ENCODE measurements around the gene SP3. TPM values are rescaled to one million over a fixed set of nuclear protein-coding genes. Genes with fewer than 3 reads are reported as not detected.

The SP3 gene
- total and polyA plus RNA-seq, 9 of the 15 experiments (the other 6 are each of a cell fraction or from before 2014, with no cell fraction given), result 12.0 to 106 (median 74.9) TPM

GRCh38 chr2:173965372-173966025 is at the start of gene SP3 (continued):
- TF ChIP-seq NCOA4 (IDR thresholded peaks at IDR 0.05; ENCODE audit: partially characterized antibody), result no peak
- no peak for TF ChIP-seq SMARCC2 (IDR thresholded peaks at IDR 0.05; ENCODE audit: low read depth)
- no peak for TF ChIP-seq ZNF12 (CRISPR knock-in tag; IDR thresholded peaks at IDR 0.05)
- TF ChIP-seq U2AF1 (optimal IDR thresholded peaks at IDR 0.05; ENCODE audit: low read depth, low read length), result peak; percentile 15
- no peak for TF ChIP-seq CEBPG (CRISPR knock-in tag; IDR thresholded peaks at IDR 0.05)
- no peak for TF ChIP-seq CEBPG (tag; conservative IDR thresholded peaks at IDR 0.05 in 1 of 2, IDR thresholded peaks at IDR 0.05 in 1 of 2)
- TF ChIP-seq EZH2 (IDR thresholded peaks at IDR 0.05; ENCODE audit: borderline replicate concordance, low read depth, low read length), result no peak
- peak; percentile 72 for TF ChIP-seq TBP (optimal IDR thresholded peaks at IDR 0.05; ENCODE audit: low read depth, low read length)
- TF ChIP-seq, protein P1, sequence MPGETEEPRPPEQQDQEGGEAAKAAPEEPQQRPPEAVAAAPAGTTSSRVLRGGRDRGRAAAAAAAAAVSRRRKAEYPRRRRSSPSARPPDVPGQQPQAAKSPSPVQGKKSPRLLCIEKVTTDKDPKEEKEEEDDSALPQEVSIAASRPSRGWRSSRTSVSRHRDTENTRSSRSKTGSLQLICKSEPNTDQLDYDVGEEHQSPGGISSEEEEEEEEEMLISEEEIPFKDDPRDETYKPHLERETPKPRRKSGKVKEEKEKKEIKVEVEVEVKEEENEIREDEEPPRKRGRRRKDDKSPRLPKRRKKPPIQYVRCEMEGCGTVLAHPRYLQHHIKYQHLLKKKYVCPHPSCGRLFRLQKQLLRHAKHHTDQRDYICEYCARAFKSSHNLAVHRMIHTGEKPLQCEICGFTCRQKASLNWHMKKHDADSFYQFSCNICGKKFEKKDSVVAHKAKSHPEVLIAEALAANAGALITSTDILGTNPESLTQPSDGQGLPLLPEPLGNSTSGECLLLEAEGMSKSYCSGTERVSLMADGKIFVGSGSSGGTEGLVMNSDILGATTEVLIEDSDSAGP (CRISPR knock-in tag; IDR thresholded peaks at IDR 0.05), result no peak
- TF ChIP-seq NR2C2 (CRISPR knock-in tag; IDR thresholded peaks at IDR 0.05), result 0 out of 2 replicates have a peak, but pooled peaks have one; percentile 31
- TF ChIP-seq NR2C2 (tag; IDR thresholded peaks at IDR 0.05), result peak; percentile 19; the same call in 1 of the 2 replicates
- no peak for TF ChIP-seq MCM3 (IDR thresholded peaks at IDR 0.05)
- no peak for TF ChIP-seq PTTG1 (tag; IDR thresholded peaks at IDR 0.05; ENCODE audit: low read depth)
- 0 out of 2 replicates have a peak, but pooled peaks have one; percentile 47 for TF ChIP-seq ZNF589 (CRISPR knock-in tag; IDR thresholded peaks at IDR 0.05; ENCODE audit: low read depth)
- no peak for TF ChIP-seq CREB3 (tag; conservative IDR thresholded peaks at IDR 0.05; ENCODE audit: low read depth)
- TF ChIP-seq, protein P2, sequence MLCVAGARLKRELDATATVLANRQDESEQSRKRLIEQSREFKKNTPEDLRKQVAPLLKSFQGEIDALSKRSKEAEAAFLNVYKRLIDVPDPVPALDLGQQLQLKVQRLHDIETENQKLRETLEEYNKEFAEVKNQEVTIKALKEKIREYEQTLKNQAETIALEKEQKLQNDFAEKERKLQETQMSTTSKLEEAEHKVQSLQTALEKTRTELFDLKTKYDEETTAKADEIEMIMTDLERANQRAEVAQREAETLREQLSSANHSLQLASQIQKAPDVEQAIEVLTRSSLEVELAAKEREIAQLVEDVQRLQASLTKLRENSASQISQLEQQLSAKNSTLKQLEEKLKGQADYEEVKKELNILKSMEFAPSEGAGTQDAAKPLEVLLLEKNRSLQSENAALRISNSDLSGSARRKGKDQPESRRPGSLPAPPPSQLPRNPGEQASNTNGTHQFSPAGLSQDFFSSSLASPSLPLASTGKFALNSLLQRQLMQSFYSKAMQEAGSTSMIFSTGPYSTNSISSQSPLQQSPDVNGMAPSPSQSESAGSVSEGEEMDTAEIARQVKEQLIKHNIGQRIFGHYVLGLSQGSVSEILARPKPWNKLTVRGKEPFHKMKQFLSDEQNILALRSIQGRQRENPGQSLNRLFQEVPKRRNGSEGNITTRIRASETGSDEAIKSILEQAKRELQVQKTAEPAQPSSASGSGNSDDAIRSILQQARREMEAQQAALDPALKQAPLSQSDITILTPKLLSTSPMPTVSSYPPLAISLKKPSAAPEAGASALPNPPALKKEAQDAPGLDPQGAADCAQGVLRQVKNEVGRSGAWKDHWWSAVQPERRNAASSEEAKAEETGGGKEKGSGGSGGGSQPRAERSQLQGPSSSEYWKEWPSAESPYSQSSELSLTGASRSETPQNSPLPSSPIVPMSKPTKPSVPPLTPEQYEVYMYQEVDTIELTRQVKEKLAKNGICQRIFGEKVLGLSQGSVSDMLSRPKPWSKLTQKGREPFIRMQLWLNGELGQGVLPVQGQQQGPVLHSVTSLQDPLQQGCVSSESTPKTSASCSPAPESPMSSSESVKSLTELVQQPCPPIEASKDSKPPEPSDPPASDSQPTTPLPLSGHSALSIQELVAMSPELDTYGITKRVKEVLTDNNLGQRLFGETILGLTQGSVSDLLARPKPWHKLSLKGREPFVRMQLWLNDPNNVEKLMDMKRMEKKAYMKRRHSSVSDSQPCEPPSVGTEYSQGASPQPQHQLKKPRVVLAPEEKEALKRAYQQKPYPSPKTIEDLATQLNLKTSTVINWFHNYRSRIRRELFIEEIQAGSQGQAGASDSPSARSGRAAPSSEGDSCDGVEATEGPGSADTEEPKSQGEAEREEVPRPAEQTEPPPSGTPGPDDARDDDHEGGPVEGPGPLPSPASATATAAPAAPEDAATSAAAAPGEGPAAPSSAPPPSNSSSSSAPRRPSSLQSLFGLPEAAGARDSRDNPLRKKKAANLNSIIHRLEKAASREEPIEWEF (CRISPR knock-in tag; IDR thresholded peaks at IDR 0.05), result no peak
- TF ChIP-seq XRCC3 (IDR thresholded peaks at IDR 0.05), result no peak
- no peak for TF ChIP-seq SMAD3 (CRISPR knock-in tag; conservative IDR thresholded peaks at IDR 0.05)
- no peak for TF ChIP-seq ZNF395 (CRISPR knock-in tag; IDR thresholded peaks at IDR 0.05)
- TF ChIP-seq BMI1 (IDR thresholded peaks at IDR 0.05; ENCODE audit: low read length), result no peak

Data from K562 (cell line).